ENCODE results near the gene C1QTNF8. TPM values are rescaled to one million over a fixed set of nuclear protein-coding genes. Genes with fewer than 3 reads are reported as not detected.

Gene C1QTNF8
- total RNA-seq, 1 experiment from 2014 or later, result not detected

- DNase-seq, result no peak
- intact Hi-C loops (cut with micrococcal nuclease; ENCODE audit: unreplicated experiment), result no loop called here
- Mint-ChIP-seq H3K4me3 (ENCODE audit: low read depth, unreplicated experiment) (no peak overlapping the region), H3K27me3 (ENCODE audit: unreplicated experiment) (peaks cover 100% of the 10 kb centered on the region), H3K36me3 (ENCODE audit: insufficient read depth, unreplicated experiment) (no peaks in the 10 kb centered on the region), H3K27ac (ENCODE audit: unreplicated experiment) (no peak overlapping the region), H3K9me3 (ENCODE audit: low read depth, unreplicated experiment) (no peaks in the 10 kb centered on the region), H3K4me1 (ENCODE audit: low read depth, unreplicated experiment) (no peaks in the 10 kb centered on the region)
- no peak for TF ChIP-seq CTCF (IDR thresholded peaks at IDR 0.05; ENCODE audit: unreplicated experiment)
- BruUV-seq (replicated peaks), result no TSS peak
- CTCF ChIA-PET, result no interaction called here
Observed at GRCh38 chr16:1063728-1064127, 32.3 kb downstream of the C1QTNF8 start.

DNA sequence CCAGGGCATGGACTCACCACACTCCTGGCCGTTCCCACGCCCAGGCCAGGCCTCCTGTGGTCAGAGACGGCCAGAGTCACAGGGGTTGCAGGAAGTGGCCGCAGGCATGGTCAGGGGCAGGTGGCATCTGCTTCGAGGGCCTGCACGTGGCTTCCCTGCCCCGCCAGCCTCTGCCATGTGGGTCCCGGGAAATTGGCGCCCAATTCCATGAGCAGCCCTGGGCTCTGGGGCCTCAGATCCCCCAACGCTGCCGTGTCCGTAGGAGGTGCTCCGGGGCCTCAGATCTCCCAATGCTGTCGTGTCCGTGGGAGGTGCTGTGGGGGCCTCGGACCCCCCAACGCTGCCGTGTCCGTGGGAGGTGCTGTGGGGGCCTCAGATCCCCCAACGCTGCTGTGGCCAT lies 33.1 kb downstream of the C1QTNF8 start:
- no peak for DNase-seq
- BruUV-seq (replicated peaks), result no TSS peak
- intact Hi-C loops (cut with micrococcal nuclease; ENCODE audit: unreplicated experiment), result no loop called here

GRCh38 chr16:1061769-1062505 lies 34.1 kb downstream of the C1QTNF8 start:
- no peaks in the 10 kb centered on the region for H3K36me3 Mint-ChIP-seq (ENCODE audit: insufficient read depth, unreplicated experiment)
- no peak for DNase-seq
- no peak for TF ChIP-seq CTCF (IDR thresholded peaks at IDR 0.05; ENCODE audit: unreplicated experiment)
- peaks cover 84% of the 10 kb centered on the region for H3K27me3 Mint-ChIP-seq (ENCODE audit: unreplicated experiment)
- CTCF ChIA-PET, result no interaction called here
- H3K27ac Mint-ChIP-seq (ENCODE audit: unreplicated experiment), result no peak overlapping the region
- no peak overlapping the region for H3K4me3 Mint-ChIP-seq (ENCODE audit: low read depth, unreplicated experiment)
- intact Hi-C loops (cut with micrococcal nuclease; ENCODE audit: unreplicated experiment), result no loop called here
- no peaks in the 10 kb centered on the region for H3K9me3 Mint-ChIP-seq (ENCODE audit: low read depth, unreplicated experiment)
- no peaks in the 10 kb centered on the region for H3K4me1 Mint-ChIP-seq (ENCODE audit: low read depth, unreplicated experiment)
- BruUV-seq (replicated peaks), result no TSS peak

More for the DNA sequence above, 33.1 kb downstream of the C1QTNF8 start:
- no peaks in the 10 kb centered on the region for H3K9me3 Mint-ChIP-seq (ENCODE audit: low read depth, unreplicated experiment)
- CTCF ChIA-PET, result no interaction called here
- no peak overlapping the region for H3K27ac Mint-ChIP-seq (ENCODE audit: unreplicated experiment)
- H3K4me1 Mint-ChIP-seq (ENCODE audit: low read depth, unreplicated experiment), result no peaks in the 10 kb centered on the region
- TF ChIP-seq CTCF (IDR thresholded peaks at IDR 0.05; ENCODE audit: unreplicated experiment), result no peak
- H3K4me3 Mint-ChIP-seq (ENCODE audit: low read depth, unreplicated experiment), result no peak overlapping the region
- H3K36me3 Mint-ChIP-seq (ENCODE audit: insufficient read depth, unreplicated experiment), result no peaks in the 10 kb centered on the region
- H3K27me3 Mint-ChIP-seq (ENCODE audit: unreplicated experiment), result peaks cover 93% of the 10 kb centered on the region

DNA sequence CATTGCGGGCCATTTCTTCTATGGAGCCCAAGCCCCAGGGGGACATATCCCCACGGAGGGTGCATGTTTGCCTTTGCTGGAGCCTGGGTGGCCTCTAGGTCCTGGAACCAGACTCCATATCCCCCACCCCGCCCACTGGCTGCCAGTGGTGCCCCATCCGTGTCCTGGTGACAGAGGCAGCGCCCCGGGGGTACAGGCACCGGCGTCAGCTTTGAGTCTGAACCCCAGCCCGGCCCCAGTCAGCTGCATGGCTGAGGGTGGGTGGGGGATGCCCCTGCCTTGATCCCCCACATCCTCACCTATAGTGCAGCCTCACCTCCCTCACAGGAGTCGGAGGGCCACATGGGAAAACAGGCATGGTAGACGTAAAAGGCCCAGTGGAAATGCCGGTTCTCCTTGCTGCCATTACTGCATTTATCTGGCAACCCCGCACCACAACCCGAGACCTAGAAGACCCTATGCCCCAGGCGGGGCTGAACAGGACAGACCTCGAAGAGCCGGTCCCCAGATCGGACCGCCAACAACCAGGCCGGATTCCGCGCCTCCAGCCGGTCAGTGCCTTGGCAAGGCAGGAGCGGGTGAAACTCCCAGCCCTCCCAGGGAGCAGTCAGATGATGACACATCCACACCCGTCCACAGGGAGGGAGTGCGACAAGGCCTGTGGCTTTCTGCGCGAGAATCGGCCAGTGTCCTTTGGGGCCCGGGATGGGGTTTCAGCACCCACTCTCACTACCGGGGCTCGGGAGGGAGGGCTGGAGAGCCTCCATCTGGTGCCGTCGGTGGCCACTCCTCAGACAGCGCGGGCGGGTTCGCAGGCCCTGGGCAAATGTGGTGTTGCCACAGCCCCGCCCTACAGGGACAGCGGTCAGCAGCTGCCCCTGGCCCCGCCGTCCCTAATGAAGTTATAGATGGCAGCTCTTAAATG lies 35.4 kb downstream of the C1QTNF8 start:
- intact Hi-C loops (cut with micrococcal nuclease; ENCODE audit: unreplicated experiment), result no loop called here
- Mint-ChIP-seq H3K36me3 (ENCODE audit: insufficient read depth, unreplicated experiment) (no peaks in the 10 kb centered on the region), H3K27ac (ENCODE audit: unreplicated experiment) (no peak overlapping the region), H3K4me1 (ENCODE audit: low read depth, unreplicated experiment) (no peaks in the 10 kb centered on the region), H3K9me3 (ENCODE audit: low read depth, unreplicated experiment) (no peaks in the 10 kb centered on the region), H3K27me3 (ENCODE audit: unreplicated experiment) (peaks cover 84% of the 10 kb centered on the region), H3K4me3 (ENCODE audit: low read depth, unreplicated experiment) (no peak overlapping the region)
- CTCF ChIA-PET, result no interaction called here
- BruUV-seq (replicated peaks), result no TSS peak
- DNase-seq, result no peak
- no peak for TF ChIP-seq CTCF (IDR thresholded peaks at IDR 0.05; ENCODE audit: unreplicated experiment)
